Measurements from ENCODE around the gene ANK2. TPM values are rescaled to one million over a fixed set of nuclear protein-coding genes. Genes with fewer than 3 reads are reported as not detected.

ANK2 gene
- total and polyA plus RNA-seq, 4 donors, result 0.32 to 2.2 (median 1.0) TPM

- TF ChIP-seq, protein P1, sequence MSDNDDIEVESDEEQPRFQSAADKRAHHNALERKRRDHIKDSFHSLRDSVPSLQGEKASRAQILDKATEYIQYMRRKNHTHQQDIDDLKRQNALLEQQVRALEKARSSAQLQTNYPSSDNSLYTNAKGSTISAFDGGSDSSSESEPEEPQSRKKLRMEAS (IDR thresholded peaks at IDR 0.05), result no peak
- TF ChIP-seq, protein P2, sequence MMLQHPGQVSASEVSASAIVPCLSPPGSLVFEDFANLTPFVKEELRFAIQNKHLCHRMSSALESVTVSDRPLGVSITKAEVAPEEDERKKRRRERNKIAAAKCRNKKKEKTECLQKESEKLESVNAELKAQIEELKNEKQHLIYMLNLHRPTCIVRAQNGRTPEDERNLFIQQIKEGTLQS (IDR thresholded peaks at IDR 0.05), result no peak
These were observed 329.4 kb downstream of the ANK2 start (continued) for GRCh38 chr4:113378836-113379235.

DNA sequence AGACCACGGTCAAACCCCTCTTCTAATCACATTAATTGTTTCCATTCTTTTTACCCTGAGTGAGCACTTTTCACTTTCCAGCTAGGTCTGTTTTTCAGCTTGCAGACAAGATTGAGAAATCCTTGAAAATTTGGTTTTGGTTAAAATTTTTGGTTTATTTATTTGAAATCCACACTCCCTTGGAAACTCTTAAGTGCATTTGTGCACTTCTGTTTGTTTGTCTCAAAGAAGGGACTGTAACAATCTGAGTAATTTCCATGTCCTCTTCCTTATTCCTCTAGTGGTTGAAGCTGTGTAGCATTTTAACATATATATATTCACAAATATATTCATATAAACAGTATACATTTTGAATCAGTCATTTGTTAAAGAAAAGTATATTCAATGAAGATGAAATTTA lies 333.3 kb downstream of the ANK2 start:
- no peak overlapping the region for H3K9ac ChIP-seq (ENCODE audit: low read depth in 1 of 2, low read length in 2 of 2)
- WGBS, result 87% methylated on average over 1 of the region's 1 CpG
- H3K4me3 ChIP-seq (ENCODE audit: low read depth in 1 of 3, low read length in 3 of 3), result no peak overlapping the region

GRCh38 chr4:113383111-113383785 lies 333.8 kb downstream of the ANK2 start:
- H3K27ac ChIP-seq (ENCODE audit: low read depth in 1 of 2, low read length in 2 of 2), result no peak overlapping the region
- no peaks in the 10 kb centered on the region for H3K4me1 ChIP-seq (ENCODE audit: control insufficient read depth in 4 of 4, insufficient read depth in 4 of 4, low read length in 3 of 4)
- DNase-seq (ENCODE audit: low spot score), result no peak
- WGBS, result 82% methylated on average over 5 of the region's 5 CpGs
- H3K9ac ChIP-seq (ENCODE audit: low read depth in 1 of 2, low read length in 2 of 2), result no peak overlapping the region
- no peak overlapping the region for H3K4me3 ChIP-seq (ENCODE audit: low read depth in 1 of 3, low read length in 3 of 3)
- no peaks in the 10 kb centered on the region for H3K9me3 ChIP-seq (ENCODE audit: control insufficient read depth in 4 of 4, low read length in 3 of 4)
- TF ChIP-seq FOXA2 (IDR thresholded peaks at IDR 0.05), result no peak
- no peak for TF ChIP-seq NR2F2 (IDR thresholded peaks at IDR 0.05)
- TF ChIP-seq, protein P2 (IDR thresholded peaks at IDR 0.05), result no peak
- TF ChIP-seq REST (IDR thresholded peaks at IDR 0.05), result no peak
- TF ChIP-seq CTCF (IDR thresholded peaks at IDR 0.05; ENCODE audit: low read depth, low read length, missing input control), result no peak
- TF ChIP-seq SP1 (IDR thresholded peaks at IDR 0.05), result no peak
- no peak for TF ChIP-seq HNF4G (IDR thresholded peaks at IDR 0.05)
- no peak for TF ChIP-seq RAD21 (IDR thresholded peaks at IDR 0.05)
- no peak for TF ChIP-seq HNF4A (conservative IDR thresholded peaks at IDR 0.05)
- TF ChIP-seq ZBTB33 (IDR thresholded peaks at IDR 0.05), result no peak
- TF ChIP-seq TAF1 (conservative IDR thresholded peaks at IDR 0.05), result no peak
- TF ChIP-seq YY1 (IDR thresholded peaks at IDR 0.05), result no peak
- TF ChIP-seq RXRA (IDR thresholded peaks at IDR 0.05), result no peak
- TF ChIP-seq, protein P1 (IDR thresholded peaks at IDR 0.05), result no peak
- no peaks in the 10 kb centered on the region for H3K27me3 ChIP-seq (ENCODE audit: control insufficient read depth in 4 of 4, insufficient read depth in 4 of 4, low read length in 3 of 4)
- H3K36me3 ChIP-seq (ENCODE audit: control insufficient read depth in 4 of 4, insufficient read depth in 3 of 4, low read depth in 1 of 4, low read length in 3 of 4), result no peaks in the 10 kb centered on the region

More for the DNA sequence above, 333.3 kb downstream of the ANK2 start:
- H3K36me3 ChIP-seq (ENCODE audit: control insufficient read depth in 4 of 4, insufficient read depth in 3 of 4, low read depth in 1 of 4, low read length in 3 of 4), result no peaks in the 10 kb centered on the region
- H3K4me1 ChIP-seq (ENCODE audit: control insufficient read depth in 4 of 4, insufficient read depth in 4 of 4, low read length in 3 of 4), result no peaks in the 10 kb centered on the region
- H3K27ac ChIP-seq (ENCODE audit: low read depth in 1 of 2, low read length in 2 of 2), result no peak overlapping the region
- no peaks in the 10 kb centered on the region for H3K27me3 ChIP-seq (ENCODE audit: control insufficient read depth in 4 of 4, insufficient read depth in 4 of 4, low read length in 3 of 4)
- H3K9me3 ChIP-seq (ENCODE audit: control insufficient read depth in 4 of 4, low read length in 3 of 4), result no peaks in the 10 kb centered on the region
- no peak for DNase-seq (ENCODE audit: low spot score)
- no peak for TF ChIP-seq HNF4A (conservative IDR thresholded peaks at IDR 0.05)

Data from liver (tissue), 9 donors.